DMS79 (cell line): ENCODE data around the gene TTC5.
"Not testable (repeated sequence)": the region's sequence is repeated elsewhere in the genome, so short reads cannot be mapped to it uniquely, and the experiment has no call there.

ENCODE experiments used
- DNase-seq: peaks from one replicate; lab custom pipeline; 2025; lab: John Stamatoyannopoulos, UW

Gene TTC5

DNA sequence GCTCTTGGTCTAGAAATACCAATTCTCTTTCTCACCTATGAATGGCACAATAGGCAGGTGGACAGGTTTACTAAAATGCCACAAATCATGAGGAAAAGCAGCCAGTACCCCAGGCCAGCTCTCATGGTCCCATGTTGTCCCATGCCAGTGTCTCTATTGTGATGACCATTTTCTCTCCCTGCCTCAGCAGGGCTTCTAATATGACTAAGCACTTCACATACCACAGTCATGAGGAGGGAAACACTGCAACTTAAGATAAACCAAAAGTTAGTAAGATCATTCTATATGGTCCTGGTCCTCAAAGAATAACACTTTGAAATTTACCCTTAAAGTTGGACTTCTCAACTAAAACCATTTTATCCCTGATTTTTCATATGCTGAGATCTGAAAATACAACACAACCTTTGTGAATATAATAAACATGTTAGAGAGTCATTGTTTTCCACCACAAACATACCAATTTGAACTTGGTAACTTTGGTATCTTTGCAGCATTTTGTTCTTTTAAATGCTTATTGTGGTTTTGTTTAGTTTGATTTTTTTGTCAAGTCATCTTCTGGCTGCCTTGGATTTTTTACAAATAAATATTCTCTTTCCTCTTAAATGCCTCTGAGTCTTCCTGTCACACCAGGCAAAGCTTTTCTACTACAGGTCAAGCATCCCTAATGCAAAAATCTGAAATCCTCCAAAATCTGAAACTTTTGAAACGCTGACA, 3.6 kb downstream of the TTC5 start:
- no peak for DNase-seq

DNA sequence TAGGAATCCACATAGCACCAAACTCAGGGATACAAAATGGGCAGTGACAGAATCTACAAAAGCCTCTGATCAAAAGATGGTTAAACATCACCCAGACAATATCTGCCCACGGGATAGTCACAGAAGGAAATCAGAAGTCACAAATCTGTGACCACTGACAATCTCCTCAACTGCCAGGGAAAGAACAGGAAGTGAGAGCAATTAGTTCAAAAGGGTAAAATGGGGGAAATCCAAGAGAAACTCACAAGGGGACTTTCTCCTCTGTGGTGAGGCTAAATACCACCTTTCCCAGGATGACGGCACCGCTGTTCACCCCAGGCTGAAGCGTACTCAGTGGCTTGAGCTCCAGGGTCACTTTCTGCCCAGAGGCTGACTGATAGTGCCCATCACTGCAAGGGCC, 10.7 kb downstream of the TTC5 start:
- DNase-seq, result no peak

DNA sequence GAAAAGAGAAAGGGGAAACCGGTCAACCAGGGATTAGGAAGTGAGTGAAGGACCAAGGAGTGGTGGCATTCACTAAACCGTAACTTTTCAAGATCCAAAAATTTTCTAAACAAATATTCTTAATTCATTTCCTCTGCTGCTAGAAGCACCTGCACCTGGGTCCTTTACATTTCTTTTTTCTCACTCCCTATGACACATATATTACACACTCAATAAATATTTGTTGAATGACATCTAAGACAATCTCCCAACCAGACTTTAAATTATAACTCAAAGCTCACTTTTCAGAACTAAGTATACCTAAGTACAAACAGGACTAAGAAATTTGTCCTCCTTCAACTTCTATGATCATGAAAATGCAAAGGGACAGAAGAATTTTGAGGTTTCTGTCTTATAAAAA, 11.1 kb downstream of the TTC5 start:
- DNase-seq, result no peak

DNA sequence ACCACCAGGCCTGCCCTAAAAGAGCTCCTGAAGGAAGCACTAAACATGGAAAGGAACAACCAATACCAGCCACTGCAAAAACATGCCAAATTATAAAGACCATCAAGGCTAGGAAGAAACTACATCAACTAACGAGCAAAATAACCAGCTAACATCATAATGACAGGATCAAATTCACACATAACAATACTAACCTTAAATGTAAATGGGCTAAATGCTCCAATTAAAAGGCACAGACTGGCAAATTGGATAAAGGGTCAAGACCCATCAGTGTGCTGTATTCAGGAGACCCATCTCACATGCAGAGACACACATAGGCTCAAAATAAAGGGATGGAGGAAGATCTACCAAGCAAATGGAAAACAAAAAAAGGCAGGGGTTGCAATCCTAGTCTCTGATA, 23.8 kb downstream of the TTC5 start:
- not testable (repeated sequence) for DNase-seq

DNA sequence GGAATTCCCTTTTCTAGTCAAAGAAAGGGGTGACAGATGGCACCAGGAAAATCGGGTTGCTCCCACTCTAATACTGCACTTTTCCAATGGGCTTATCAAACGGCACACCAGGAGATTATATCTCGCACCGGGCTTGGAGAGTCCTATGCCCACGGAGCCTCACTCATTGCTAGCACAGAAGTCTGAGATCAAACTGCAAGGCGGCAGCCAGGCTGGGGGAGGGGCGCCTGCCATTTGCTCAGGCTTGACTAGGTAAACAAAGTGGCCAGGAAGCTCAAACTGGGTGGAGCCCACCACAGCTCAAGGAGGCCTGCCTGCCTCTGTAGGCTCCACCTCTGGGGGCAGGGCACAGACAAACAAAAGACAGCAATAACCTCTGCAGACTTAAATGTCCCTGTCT, 25.5 kb downstream of the TTC5 start:
- DNase-seq, result not testable (repeated sequence)

DNA sequence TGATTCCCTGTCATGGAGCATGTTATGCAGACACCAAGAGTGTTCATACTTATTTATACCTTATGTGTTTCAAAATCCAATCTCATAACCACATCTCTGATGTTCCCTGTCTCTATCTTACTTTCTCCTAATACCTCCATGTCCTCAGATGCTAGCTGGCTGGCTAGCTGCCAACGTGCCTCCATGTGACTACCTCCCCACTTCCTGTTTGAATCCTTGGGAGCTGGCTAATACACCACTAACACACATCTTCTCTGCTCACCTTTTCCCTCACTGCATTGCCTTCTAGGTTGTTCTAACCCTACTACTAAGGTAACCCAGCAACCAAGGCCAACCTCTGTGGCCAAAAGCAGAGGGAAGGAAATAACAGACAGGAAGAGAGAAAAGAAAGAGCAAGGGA, 27.3 kb downstream of the TTC5 start:
- DNase-seq, result no peak

DNA sequence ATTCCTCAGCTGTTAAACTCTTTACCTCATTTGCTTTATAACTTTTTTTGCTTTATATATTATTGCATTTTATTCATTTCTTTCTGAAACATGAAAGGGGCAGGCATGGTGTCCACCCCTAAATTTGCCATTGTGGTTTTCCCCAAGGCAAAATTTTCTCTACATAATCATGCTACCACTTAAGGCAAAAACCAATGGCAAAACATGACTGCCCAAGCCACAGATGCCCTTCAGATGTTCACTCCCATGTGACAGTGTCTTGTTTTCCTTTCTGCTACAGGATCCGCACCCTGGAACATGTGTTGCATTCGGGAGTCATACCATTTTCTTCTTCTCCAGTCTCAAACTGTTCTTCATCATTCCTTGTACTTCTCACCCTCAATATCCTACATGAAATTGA, 28.3 kb downstream of the TTC5 start:
- no peak for DNase-seq

DNA sequence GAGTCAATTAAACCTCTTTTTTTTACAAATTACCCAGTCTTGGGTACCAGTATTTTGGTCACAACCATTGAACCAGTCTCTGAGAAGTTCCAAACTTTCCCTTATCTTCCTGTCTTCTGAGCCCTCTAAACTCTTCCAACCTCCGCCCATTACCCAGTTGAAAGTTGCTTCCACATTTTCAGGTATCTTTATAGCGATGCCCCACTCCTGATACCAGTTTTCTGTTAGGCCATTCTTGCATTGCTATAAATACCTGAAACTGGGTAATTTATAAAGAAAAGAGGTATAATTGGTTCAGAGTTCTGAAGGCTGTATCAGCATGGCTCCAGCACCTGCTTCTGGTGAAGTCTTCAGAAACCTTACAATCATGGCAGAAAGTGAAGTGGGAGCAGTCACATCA, 31.7 kb downstream of the TTC5 start:
- no peak for DNase-seq

DNA sequence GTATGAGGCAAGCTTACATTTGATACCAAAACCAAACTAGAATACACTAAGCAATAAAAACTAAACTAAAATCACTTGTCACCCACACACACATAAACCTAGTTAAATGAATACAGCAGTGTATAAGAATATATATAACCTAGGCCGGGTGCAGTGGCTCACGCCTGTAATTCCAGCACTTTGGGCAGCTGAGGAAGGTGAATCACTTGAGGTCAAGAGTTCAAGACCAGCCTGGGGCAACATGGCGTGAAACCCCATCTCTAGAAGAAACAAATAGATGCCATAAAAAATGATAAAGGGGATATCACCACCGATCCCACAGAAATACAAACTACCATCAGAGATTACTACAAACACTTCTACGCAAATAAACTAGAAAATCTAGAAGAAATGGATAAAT, 41.4 kb downstream of the TTC5 start:
- not testable (repeated sequence) for DNase-seq

DNA sequence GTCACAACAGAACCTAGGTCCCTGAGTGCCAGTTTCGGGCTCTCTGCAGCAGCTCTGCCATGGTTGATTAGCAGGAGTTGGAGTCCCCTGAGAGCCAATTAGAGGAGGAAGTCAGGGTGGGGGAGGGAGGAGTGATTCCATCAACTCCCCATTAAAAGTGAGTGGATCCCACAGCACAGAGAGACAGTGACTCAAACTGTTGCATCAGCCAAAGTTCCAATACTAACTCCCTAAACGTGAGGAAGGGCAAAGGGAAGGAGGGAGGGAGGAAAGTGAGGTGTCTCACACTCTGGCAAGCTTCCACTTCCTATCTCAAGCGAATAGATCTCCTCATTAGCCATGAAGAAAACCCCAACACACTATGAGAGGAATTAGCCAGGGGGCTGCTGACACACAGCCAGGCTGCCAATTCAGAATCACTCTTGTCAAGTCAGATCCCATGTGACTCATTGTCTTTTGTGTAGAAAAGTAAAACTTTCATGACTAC, 43.1 kb downstream of the TTC5 start:
- DNase-seq, result no peak

DNA sequence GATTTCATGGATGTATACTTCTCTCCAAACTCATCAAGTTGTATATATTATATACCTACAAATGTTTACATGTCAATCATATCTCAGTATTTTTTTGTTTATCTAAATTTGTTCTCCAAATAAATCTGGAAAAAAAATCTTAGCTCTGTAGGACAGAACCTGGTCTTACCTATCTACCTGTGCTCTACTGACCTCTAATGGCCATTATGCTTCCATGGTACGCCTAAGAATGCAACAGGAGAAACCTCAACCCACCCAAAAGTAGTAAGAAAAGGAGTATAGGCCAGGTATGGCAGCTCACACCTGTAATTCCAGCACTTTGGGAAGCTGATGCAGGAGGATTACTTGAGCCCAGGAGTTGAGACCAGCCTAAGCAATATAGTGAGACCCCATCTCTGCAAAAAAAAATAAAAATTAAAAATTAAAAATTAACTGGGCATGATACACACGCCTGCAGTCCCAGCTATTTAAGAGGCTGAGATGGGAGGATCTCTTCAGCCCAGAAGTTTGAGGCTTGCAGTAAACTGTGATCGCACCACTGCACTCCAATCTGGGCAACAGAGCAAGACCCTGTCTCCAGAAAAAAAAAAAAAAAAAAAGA, 58.0 kb downstream of the TTC5 start:
- DNase-seq, result no peak
